NCI-H526 treated with DMSO at 0.1 percent for 48 hours (cell line): ENCODE measurements around the gene MCC.
A peak's percentile ranks its signal among the peaks of the same experiment; 100 is the strongest.

Experiments used
- DNase-seq: peaks from one replicate; lab custom pipeline; 2025; lab: John Stamatoyannopoulos, UW

MCC gene

GRCh38 chr5:113271015-113271414 is 217.2 kb downstream of the MCC start:
- no peak for DNase-seq

GRCh38 chr5:113270086-113270485 is 218.2 kb downstream of the MCC start:
- no peak for DNase-seq

GRCh38 chr5:113269023-113269997 is 218.9 kb downstream of the MCC start:
- DNase-seq: no peak

- no peak for DNase-seq
Measured at GRCh38 chr5:113268232-113268631, 220.0 kb downstream of the MCC start.

- no peak for DNase-seq
Measured at GRCh38 chr5:113267361-113267900, 220.8 kb downstream of the MCC start.

- no peak for DNase-seq
Measured at GRCh38 chr5:113266913-113267227, 221.4 kb downstream of the MCC start.

- no peak for DNase-seq
Measured at GRCh38 chr5:113266227-113266912, 221.9 kb downstream of the MCC start.

GRCh38 chr5:113265190-113265589 is 223.1 kb downstream of the MCC start:
- DNase-seq: no peak

- no peak for DNase-seq
Measured at GRCh38 chr5:113264046-113264445, 224.2 kb downstream of the MCC start.

- no peak for DNase-seq
Measured at GRCh38 chr5:113263545-113263944, 224.7 kb downstream of the MCC start.

- DNase-seq: peak; percentile 1
Measured at GRCh38 chr5:113262674-113263073, 225.6 kb downstream of the MCC start.

- DNase-seq: no peak
Measured at GRCh38 chr5:113259034-113259433, 229.2 kb downstream of the MCC start.

GRCh38 chr5:113257545-113257944 is 230.7 kb downstream of the MCC start:
- DNase-seq: no peak

GRCh38 chr5:113256671-113257452 is 231.4 kb downstream of the MCC start:
- no peak for DNase-seq

- DNase-seq: no peak
Measured at GRCh38 chr5:113255579-113256386, 232.5 kb downstream of the MCC start.

GRCh38 chr5:113255105-113255504 is 233.1 kb downstream of the MCC start:
- no peak for DNase-seq

GRCh38 chr5:113253037-113253436 is 235.2 kb downstream of the MCC start:
- no peak for DNase-seq

GRCh38 chr5:113252066-113252465 is 236.2 kb downstream of the MCC start:
- DNase-seq: no peak

- no peak for DNase-seq
Measured at GRCh38 chr5:113250341-113250953, 237.8 kb downstream of the MCC start.

GRCh38 chr5:113249206-113249605 is 239.0 kb downstream of the MCC start:
- no peak for DNase-seq

- no peak for DNase-seq
Measured at GRCh38 chr5:113246361-113246870, 241.8 kb downstream of the MCC start.
